ENCODE measurements around the gene HDAC4.

HDAC4 gene

GRCh38 chr2:239289545-239289944 lies 111.3 kb downstream of the HDAC4 start:
- TF ChIP-seq, protein P1, sequence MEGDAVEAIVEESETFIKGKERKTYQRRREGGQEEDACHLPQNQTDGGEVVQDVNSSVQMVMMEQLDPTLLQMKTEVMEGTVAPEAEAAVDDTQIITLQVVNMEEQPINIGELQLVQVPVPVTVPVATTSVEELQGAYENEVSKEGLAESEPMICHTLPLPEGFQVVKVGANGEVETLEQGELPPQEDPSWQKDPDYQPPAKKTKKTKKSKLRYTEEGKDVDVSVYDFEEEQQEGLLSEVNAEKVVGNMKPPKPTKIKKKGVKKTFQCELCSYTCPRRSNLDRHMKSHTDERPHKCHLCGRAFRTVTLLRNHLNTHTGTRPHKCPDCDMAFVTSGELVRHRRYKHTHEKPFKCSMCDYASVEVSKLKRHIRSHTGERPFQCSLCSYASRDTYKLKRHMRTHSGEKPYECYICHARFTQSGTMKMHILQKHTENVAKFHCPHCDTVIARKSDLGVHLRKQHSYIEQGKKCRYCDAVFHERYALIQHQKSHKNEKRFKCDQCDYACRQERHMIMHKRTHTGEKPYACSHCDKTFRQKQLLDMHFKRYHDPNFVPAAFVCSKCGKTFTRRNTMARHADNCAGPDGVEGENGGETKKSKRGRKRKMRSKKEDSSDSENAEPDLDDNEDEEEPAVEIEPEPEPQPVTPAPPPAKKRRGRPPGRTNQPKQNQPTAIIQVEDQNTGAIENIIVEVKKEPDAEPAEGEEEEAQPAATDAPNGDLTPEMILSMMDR (IDR thresholded peaks at IDR 0.05; ENCODE audit: borderline replicate concordance, control extremely low read depth, extremely low read depth, insufficient read depth, missing control alignments): no peak
- DNase-seq (ENCODE audit: low spot score): no peak
- in situ Hi-C loops (cut with MboI; ENCODE audit: low sequenced_read_pairs, unreplicated experiment): no loop called here

GRCh38 chr2:239288951-239289511 lies 111.8 kb downstream of the HDAC4 start:
- TF ChIP-seq, protein P1 (IDR thresholded peaks at IDR 0.05; ENCODE audit: borderline replicate concordance, control extremely low read depth, extremely low read depth, insufficient read depth, missing control alignments): no peak
- in situ Hi-C loops (cut with MboI; ENCODE audit: low sequenced_read_pairs, unreplicated experiment): no loop called here
- peak; percentile 79 for DNase-seq (ENCODE audit: low spot score)

DNA sequence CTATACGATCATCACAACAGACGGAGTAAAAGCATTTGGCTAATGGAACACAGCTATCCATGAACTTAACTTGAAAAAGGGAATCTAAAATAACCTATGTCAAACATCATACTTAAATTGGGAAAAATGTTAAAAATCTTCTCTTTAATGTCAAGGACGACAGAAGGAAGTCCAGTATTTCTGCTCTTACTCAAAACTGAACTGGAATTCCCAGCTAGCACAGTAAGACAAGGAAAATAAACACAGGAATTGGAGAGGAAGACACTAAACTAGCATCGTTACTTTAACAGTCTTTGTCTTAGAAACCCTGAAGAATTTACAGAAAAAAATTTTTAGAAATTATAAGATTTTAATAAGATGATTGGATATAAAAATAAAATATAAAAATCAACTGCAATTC lies 112.6 kb downstream of the HDAC4 start:
- no peak for DNase-seq (ENCODE audit: low spot score)
- in situ Hi-C loops (cut with MboI; ENCODE audit: low sequenced_read_pairs, unreplicated experiment): no loop called here

DNA sequence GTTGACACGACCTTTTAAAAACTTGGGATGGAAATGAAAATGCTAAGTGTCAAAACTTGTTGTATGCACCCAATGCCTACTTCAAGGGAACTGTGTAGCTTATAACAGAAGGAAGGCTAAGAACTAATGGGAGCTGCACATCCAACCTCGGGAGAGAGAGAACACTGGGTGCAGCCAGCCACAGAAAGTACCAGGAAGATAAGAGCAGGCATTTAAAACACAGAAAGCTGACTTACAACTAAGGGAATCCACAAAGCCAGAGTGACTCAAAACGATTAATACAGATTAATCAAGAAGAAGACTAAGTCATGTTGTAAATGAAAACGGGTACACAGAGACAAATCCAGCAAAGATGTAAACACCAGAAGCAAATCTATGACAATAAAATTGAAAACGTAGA lies 113.4 kb downstream of the HDAC4 start:
- in situ Hi-C loops (cut with MboI; ENCODE audit: low sequenced_read_pairs, unreplicated experiment): no loop called here
- no peak for DNase-seq (ENCODE audit: low spot score)
- TF ChIP-seq, protein P1 (IDR thresholded peaks at IDR 0.05; ENCODE audit: borderline replicate concordance, control extremely low read depth, extremely low read depth, insufficient read depth, missing control alignments): no peak

More for the DNA sequence above, 112.6 kb downstream of the HDAC4 start:
- TF ChIP-seq, protein P1 (IDR thresholded peaks at IDR 0.05; ENCODE audit: borderline replicate concordance, control extremely low read depth, extremely low read depth, insufficient read depth, missing control alignments): no peak

- no peak for DNase-seq (ENCODE audit: low spot score)
- TF ChIP-seq, protein P1 (IDR thresholded peaks at IDR 0.05; ENCODE audit: borderline replicate concordance, control extremely low read depth, extremely low read depth, insufficient read depth, missing control alignments): no peak
- in situ Hi-C loops (cut with MboI; ENCODE audit: low sequenced_read_pairs, unreplicated experiment): no loop called here
Measured at GRCh38 chr2:239286901-239287300, 113.9 kb downstream of the HDAC4 start.

DNA sequence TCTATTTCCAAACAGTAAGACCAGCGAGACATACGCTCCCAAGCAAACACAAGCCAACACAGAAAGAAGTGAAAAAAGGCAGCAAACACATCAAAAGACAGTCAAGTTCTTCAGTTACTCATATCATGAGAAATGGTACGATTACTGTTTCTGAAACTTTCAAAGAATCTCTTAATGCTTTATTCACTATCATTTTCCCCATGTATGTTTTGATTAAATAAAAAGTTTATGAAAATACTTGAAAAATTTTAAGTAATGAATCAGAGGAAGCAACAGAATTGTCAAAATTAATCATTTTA lies 114.9 kb downstream of the HDAC4 start:
- no peak for DNase-seq (ENCODE audit: low spot score)

More for the DNA sequence above, 114.9 kb downstream of the HDAC4 start:
- in situ Hi-C loops (cut with MboI; ENCODE audit: low sequenced_read_pairs, unreplicated experiment): no loop called here
- TF ChIP-seq, protein P1 (IDR thresholded peaks at IDR 0.05; ENCODE audit: borderline replicate concordance, control extremely low read depth, extremely low read depth, insufficient read depth, missing control alignments): no peak

Data from GM13976 (cell line).